Measurements from ENCODE around the gene LMF1. TPM values are rescaled to one million over a fixed set of nuclear protein-coding genes. Genes with fewer than 3 reads are reported as not detected.

LMF1 gene
- total and polyA plus RNA-seq, 2 of the 8 experiments (the other 6 are each of a cell fraction or from before 2014, with no cell fraction given): 3.5 to 9.1 TPM

- Histone ChIP-seq H4K20me1 (replicated peaks in 1 of 2; ENCODE audit: control insufficient read depth in 1 of 2, insufficient read depth in 2 of 2, low read length in 2 of 2) (no peaks in the 10 kb centered on the region), H3K9me3 (ENCODE audit: insufficient read depth in 2 of 2, low read depth in 1 of 2, low read length in 1 of 2) (peaks cover 9 to 75% of the 10 kb centered on the region in 2 experiments), H2AFZ (ENCODE audit: low read length) (no peak overlapping the region), H3K36me3 (ENCODE audit: control insufficient read depth in 2 of 4, insufficient read depth in 4 of 4, low read length in 3 of 4) (no peaks in the 10 kb centered on the region), H2BK120ac (replicated peaks; ENCODE audit: low read depth, low read length) (no peak overlapping the region), H3K79me1 (ENCODE audit: low read depth, low read length) (peaks cover 2% of the 10 kb centered on the region; the same call in 1 of the 2 replicates), H4K8ac (ENCODE audit: extremely low read depth, insufficient read depth, low read length) (no peak overlapping the region; the same call in 1 of the 2 replicates), H2AK5ac (ENCODE audit: low read depth, low read length) (no peak overlapping the region), H2BK15ac (ENCODE audit: low read length) (no peak overlapping the region), H3K4me2 (ENCODE audit: insufficient read depth in 1 of 2, low read depth in 2 of 2, low read length in 2 of 2) (no peak overlapping the region), H3K4ac (replicated peaks; ENCODE audit: insufficient read length, low read depth, low read length) (no peak overlapping the region), H2BK20ac (ENCODE audit: low read length) (no peak overlapping the region), H3K79me2 (ENCODE audit: control insufficient read depth in 1 of 2, insufficient read depth in 2 of 2, low read length in 2 of 2) (no peaks in the 10 kb centered on the region), H3K27me3 (replicated peaks in 1 of 4; ENCODE audit: control insufficient read depth in 3 of 4, extremely low read depth in 1 of 4, insufficient read depth in 3 of 4, low read length in 3 of 4) (no peaks in the 10 kb centered on the region), H2BK5ac (ENCODE audit: low read depth, low read length) (no peak overlapping the region), H3K56ac (replicated peaks; ENCODE audit: insufficient read length, low read depth, low read length) (no peak overlapping the region), H3K9ac (replicated peaks in 1 of 4; ENCODE audit: extremely low read depth in 1 of 4, low read depth in 3 of 4, low read length in 3 of 4) (no peak overlapping the region), H4K91ac (replicated peaks; ENCODE audit: insufficient read length, low read length) (no peak overlapping the region), H3K23me2 (ENCODE audit: low read depth, low read length) (no peaks in the 10 kb centered on the region), H3K23ac (ENCODE audit: insufficient read length) (no peak overlapping the region), H4K5ac (ENCODE audit: insufficient read length, low read depth, low read length) (no peak overlapping the region), H3K27ac (ENCODE audit: low read depth, low read length) (no peak overlapping the region), H3K14ac (ENCODE audit: insufficient read length) (no peak overlapping the region), H2BK12ac (ENCODE audit: low read depth, low read length) (no peak overlapping the region), H3K4me1 (replicated peaks in 1 of 4; ENCODE audit: control insufficient read depth in 3 of 4, insufficient read depth in 4 of 4, low read length in 3 of 4) (no peaks in the 10 kb centered on the region; a peak in 1 of 7 replicates), H3K4me3 (ENCODE audit: extremely low read depth in 1 of 4, insufficient read depth in 2 of 4, low read depth in 3 of 4, low read length in 4 of 4) (no peak overlapping the region), H3K18ac (ENCODE audit: extremely low read depth, low read length) (no peak overlapping the region)
- no peak for TF ChIP-seq NANOG (IDR thresholded peaks at IDR 0.05; ENCODE audit: insufficient read depth, low read depth, low read length, poor library complexity, severe bottlenecking)
- no peak for TF ChIP-seq TAF1 (IDR thresholded peaks at IDR 0.05; ENCODE audit: low read depth, low read length)
- TF ChIP-seq CEBPB (IDR thresholded peaks at IDR 0.05; ENCODE audit: low read depth, low read length): no peak
- no peak for TF ChIP-seq JUND (IDR thresholded peaks at IDR 0.05; ENCODE audit: low read length)
- TF ChIP-seq SIX5 (IDR thresholded peaks at IDR 0.05; ENCODE audit: low read depth, low read length): no peak
- TF ChIP-seq KDM5A (IDR thresholded peaks at IDR 0.05; ENCODE audit: low read length): no peak
- no peak for TF ChIP-seq HDAC2 (IDR thresholded peaks at IDR 0.05; ENCODE audit: borderline replicate concordance in 1 of 2, low read depth in 2 of 2, low read length in 2 of 2)
- no peak for TF ChIP-seq FOSL1 (IDR thresholded peaks at IDR 0.05; ENCODE audit: insufficient read depth, low read depth, low read length)
- WGBS, 2 experiments (ENCODE audit: extremely low coverage in 1 of 2, insufficient coverage in 1 of 2, insufficient read length in 1 of 2, insufficient replicate concordance in 2 of 2, low coverage in 1 of 2, low lambda C conversion rate in 2 of 2, missing lambda C conversion rate in 1 of 2): 93% methylated on average over 20 of the region's 21 CpGs; no CpG with 5 or more reads in 1 of the 2 experiments
- DNase-seq (ENCODE audit: low read depth in 1 of 2, low spot score in 2 of 2): no peak
- FAIRE-seq: no peak
- CTCF ChIA-PET (ENCODE audit: partially characterized antibody): no interaction called here
- POLR2A ChIA-PET (ENCODE audit: partially characterized antibody): no interaction called here
These were observed 53.2 kb downstream of the LMF1 start for GRCh38 chr16:917591-918061.

All from H1 (cell line).